Measurements from ENCODE around the gene DAD1.

- TF ChIP-seq CTCF (IDR thresholded peaks at IDR 0.05; ENCODE audit: low read depth, low read length): no peak
- no peak for TF ChIP-seq EZH2phosphoT487 (IDR thresholded peaks at IDR 0.05; ENCODE audit: low read depth)
Measured at GRCh38 chr14:22587247-22587646, 1.8 kb downstream of the DAD1 start.
